HEK293 (cell line): ENCODE data around the gene SEMA4D.

ENCODE experiments used
- CTCF ChIA-PET: fragments of 350-600 bp; formaldehyde crosslinking; extraction: SDS; loops from one replicate; lab custom pipeline; 2021; ENCODE audit warnings: antibody characterized with exemption; lab: Yijun Ruan, JAX
- POLR2A ChIA-PET: fragments of 300-600 bp; formaldehyde crosslinking; extraction: SDS; loops from one replicate; lab custom pipeline; 2020; ENCODE audit warnings: antibody characterized with exemption, inconsistent platforms; lab: Yijun Ruan, JAX
- H3K27ac ChIP-seq: fragments of 200-500 bp; sonication (Bioruptor generic); 2 replicates; pipeline ENCODE4 v1.5.1; 2014; ENCODE audit warnings: low read depth, low read length, control low read depth, inconsistent platforms; ENCODE audit errors: extremely low read depth
- H3K36me3 ChIP-seq, 2 experiments: fragments of 200-500 bp in 1 of 2; sonication (Bioruptor generic) in 1 of 2; 1 replicate in 1 of 2; 2 replicates in 1 of 2; pipeline ENCODE4 v1.5.1; 2014 to 2017; ENCODE audit warnings: inconsistent platforms in 2 of 2, low read length in 2 of 2; ENCODE audit not compliant: control insufficient read depth in 2 of 2, insufficient read depth in 1 of 2
- H3K4me1 ChIP-seq: fragments of 200-500 bp; sonication (Bioruptor generic); 2 replicates; pipeline ENCODE4 v1.5.1; 2014; ENCODE audit warnings: mild to moderate bottlenecking, low read length, inconsistent platforms; ENCODE audit not compliant: control insufficient read depth, insufficient read depth
- H3K4me3 ChIP-seq: 2 replicates; pipeline ENCODE4 v1.5.1; 2011; ENCODE audit warnings: low read depth, mild to moderate bottlenecking, control low read depth, low read length, moderate library complexity
- H3K9me3 ChIP-seq: fragments of 200-500 bp; sonication (Bioruptor generic); 2 replicates; pipeline ENCODE4 v1.5.1; 2014; ENCODE audit warnings: low read depth, low read length, inconsistent platforms; ENCODE audit not compliant: control insufficient read depth, insufficient read depth
- EGR2 ChIP-seq: fragments of 450-650 bp; formaldehyde crosslinking; IDR thresholded peaks from 2 replicates; pipeline ENCODE4 v1.5.1; 2016; ENCODE audit warnings: low read depth, missing biosample characterization, missing genetic modification characterization
- PBX3 ChIP-seq: sonication (generic); formaldehyde crosslinking; IDR thresholded peaks from 2 replicates; pipeline ENCODE4 v1.8.1; 2022; ENCODE audit warnings: mild to moderate bottlenecking, moderate library complexity, missing genetic modification reagents
- SP2 ChIP-seq: fragments of 450-650 bp; formaldehyde crosslinking; IDR thresholded peaks from 2 replicates; pipeline ENCODE4 v1.5.1; 2016; ENCODE audit warnings: missing biosample characterization, missing genetic modification characterization
- SP3 ChIP-seq: fragments of 450-650 bp; formaldehyde crosslinking; IDR thresholded peaks from 2 replicates; pipeline ENCODE4 v1.5.1; 2016; ENCODE audit warnings: missing biosample characterization, missing genetic modification characterization
- ZBTB17 ChIP-seq: fragments of 450-650 bp; formaldehyde crosslinking; IDR thresholded peaks from 2 replicates; pipeline ENCODE4 v1.5.1; 2016; ENCODE audit warnings: missing biosample characterization, missing genetic modification characterization
- ZBTB20 ChIP-seq: fragments of 450-650 bp; formaldehyde crosslinking; IDR thresholded peaks from 2 replicates; pipeline ENCODE4 v1.5.1; 2016; ENCODE audit warnings: missing biosample characterization, missing genetic modification characterization
- ZBTB6 ChIP-seq: fragments of 450-650 bp; formaldehyde crosslinking; IDR thresholded peaks from 2 replicates; pipeline ENCODE4 v1.5.1; 2017; ENCODE audit warnings: missing biosample characterization, missing genetic modification characterization
- ZBTB7A ChIP-seq: fragments of 450-650 bp; formaldehyde crosslinking; IDR thresholded peaks from 2 replicates; pipeline ENCODE4 v1.5.1; 2016; ENCODE audit warnings: low read depth, missing biosample characterization, missing genetic modification characterization
- ZNF140 ChIP-seq: fragments of 450-650 bp; formaldehyde crosslinking; IDR thresholded peaks from 2 replicates; pipeline ENCODE4 v1.5.1; 2016; ENCODE audit warnings: missing biosample characterization, missing genetic modification characterization
- ZNF211 ChIP-seq: fragments of 450-650 bp; formaldehyde crosslinking; IDR thresholded peaks from 2 replicates; pipeline ENCODE4 v1.5.1; 2016; ENCODE audit warnings: low read depth, missing biosample characterization, missing genetic modification characterization
- ZNF354C ChIP-seq: fragments of 450-650 bp; formaldehyde crosslinking; IDR thresholded peaks from 2 replicates; pipeline ENCODE4 v1.5.1; 2016; ENCODE audit warnings: missing biosample characterization, missing genetic modification characterization, low read depth, borderline replicate concordance
- ZNF362 ChIP-seq: fragments of 450-650 bp; formaldehyde crosslinking; IDR thresholded peaks from 2 replicates; pipeline ENCODE4 v1.5.1; 2016; ENCODE audit warnings: missing biosample characterization, missing genetic modification characterization
- ZNF398 ChIP-seq: fragments of 450-650 bp; formaldehyde crosslinking; IDR thresholded peaks from 2 replicates; pipeline ENCODE4 v1.5.1; 2017; ENCODE audit warnings: missing biosample characterization, missing genetic modification characterization
- ZNF510 ChIP-seq: fragments of 450-650 bp; formaldehyde crosslinking; IDR thresholded peaks from 2 replicates; pipeline ENCODE4 v1.5.1; 2018; ENCODE audit warnings: mild to moderate bottlenecking, missing genetic modification characterization, missing biosample characterization; ENCODE audit not compliant: insufficient replicate concordance
- ZNF544 ChIP-seq: fragments of 450-650 bp; formaldehyde crosslinking; IDR thresholded peaks from 2 replicates; pipeline ENCODE4 v1.5.0; 2017; ENCODE audit warnings: missing biosample characterization, missing genetic modification characterization
- ZNF596 ChIP-seq: fragments of 450-650 bp; IDR thresholded peaks from 2 replicates; pipeline ENCODE4 v1.5.0; 2018; ENCODE audit warnings: missing biosample characterization, mild to moderate bottlenecking, missing genetic modification characterization, moderate library complexity
- ZNF624 ChIP-seq: fragments of 450-650 bp; formaldehyde crosslinking; IDR thresholded peaks from 2 replicates; pipeline ENCODE4 v1.5.1; 2017; ENCODE audit warnings: missing biosample characterization, missing genetic modification characterization
- ZNF677 ChIP-seq: fragments of 450-650 bp; IDR thresholded peaks from 2 replicates; pipeline ENCODE4 v1.5.0; 2018; ENCODE audit warnings: missing biosample characterization, mild to moderate bottlenecking, missing genetic modification characterization, moderate library complexity
- ZNF830 ChIP-seq: fragments of 450-650 bp; IDR thresholded peaks from 2 replicates; pipeline ENCODE4 v1.5.0; 2018; ENCODE audit warnings: missing biosample characterization, missing genetic modification characterization, low read depth, mild to moderate bottlenecking, moderate library complexity
- ZSCAN5A ChIP-seq: fragments of 450-650 bp; formaldehyde crosslinking; IDR thresholded peaks from 2 replicates; pipeline ENCODE4 v1.5.1; 2016; ENCODE audit warnings: missing biosample characterization, missing genetic modification characterization
- TF ChIP-seq, protein P1 (sequence below): fragments of 450-650 bp; formaldehyde crosslinking; IDR thresholded peaks from 2 replicates; pipeline ENCODE4 v1.5.1; 2017; ENCODE audit warnings: missing biosample characterization, missing genetic modification characterization

Gene SEMA4D

GRCh38 chr9:89352874-89353649, 144.9 kb downstream of the SEMA4D start (continued):
- no peak for TF ChIP-seq PBX3 (CRISPR knock-in tag)
- no peak for TF ChIP-seq ZNF510 (tag by site-specific recombination)
- TF ChIP-seq, all 188 proteins: peak for 0

GRCh38 chr9:89352451-89352850, 145.5 kb downstream of the SEMA4D start:
- CTCF ChIA-PET: interaction anchor here (0.6 kb wide), 1 partner anchor 91 kb away, joined by 3 read pairs; no protein-coding TSS in a partner anchor
- TF ChIP-seq ZBTB17 (tag by site-specific recombination) (no peak), ZBTB7A (tag by site-specific recombination) (no peak), ZNF362 (tag by site-specific recombination) (no peak), ZNF830 (tag by site-specific recombination) (no peak), ZSCAN5A (tag by site-specific recombination) (no peak), ZNF677 (tag by site-specific recombination) (no peak), ZNF211 (tag by site-specific recombination) (no peak), ZNF596 (tag by site-specific recombination) (no peak), ZNF544 (no peak), ZNF140 (no peak), SP2 (no peak), SP3 (no peak), ZNF624 (no peak), EGR2 (tag by site-specific recombination) (no peak), ZBTB20 (tag by site-specific recombination) (no peak), ZNF398 (tag by site-specific recombination) (no peak), ZNF510 (tag by site-specific recombination) (no peak), ZNF354C (no peak), ZBTB6 (tag by site-specific recombination) (no peak)
- TF ChIP-seq, protein P1, sequence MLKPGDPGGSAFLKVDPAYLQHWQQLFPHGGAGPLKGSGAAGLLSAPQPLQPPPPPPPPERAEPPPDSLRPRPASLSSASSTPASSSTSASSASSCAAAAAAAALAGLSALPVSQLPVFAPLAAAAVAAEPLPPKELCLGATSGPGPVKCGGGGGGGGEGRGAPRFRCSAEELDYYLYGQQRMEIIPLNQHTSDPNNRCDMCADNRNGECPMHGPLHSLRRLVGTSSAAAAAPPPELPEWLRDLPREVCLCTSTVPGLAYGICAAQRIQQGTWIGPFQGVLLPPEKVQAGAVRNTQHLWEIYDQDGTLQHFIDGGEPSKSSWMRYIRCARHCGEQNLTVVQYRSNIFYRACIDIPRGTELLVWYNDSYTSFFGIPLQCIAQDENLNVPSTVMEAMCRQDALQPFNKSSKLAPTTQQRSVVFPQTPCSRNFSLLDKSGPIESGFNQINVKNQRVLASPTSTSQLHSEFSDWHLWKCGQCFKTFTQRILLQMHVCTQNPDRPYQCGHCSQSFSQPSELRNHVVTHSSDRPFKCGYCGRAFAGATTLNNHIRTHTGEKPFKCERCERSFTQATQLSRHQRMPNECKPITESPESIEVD: no peak
- POLR2A ChIA-PET: no interaction called here
- Histone ChIP-seq H3K9me3 (no peaks in the 10 kb centered on the region), H3K4me3 (no peak overlapping the region), H3K36me3 (peaks cover 4 to 100% of the 10 kb centered on the region in 2 experiments; a peak in 2 of 3 replicates), H3K4me1 (no peaks in the 10 kb centered on the region), H3K27ac (no peak overlapping the region)
